Upper lobe of right lung (tissue), 1 donor: Measurements from ENCODE around the gene CLTA. TPM values are rescaled to one million over a fixed set of nuclear protein-coding genes. Genes with fewer than 3 reads are reported as not detected.

ENCODE experiments used
- ATAC-seq: fragments of 200-7000 bp; cut with Tn5 transposase; one replicate; pipeline ENCODE4 v1.9.1; 2020; ENCODE audit warnings: mild to moderate bottlenecking, moderate library complexity
- DNase-seq: peaks from one replicate; pipeline ENCODE4 v3.0.0-alpha.2; 2020
- H3K27ac ChIP-seq: fragments of 200-600 bp; one replicate; pipeline ENCODE4 v1.8.0; 2022
- H3K27me3 ChIP-seq: fragments of 200-600 bp; one replicate; pipeline ENCODE4 v1.8.0; 2022; ENCODE audit warnings: mild to moderate bottlenecking
- H3K36me3 ChIP-seq: fragments of 200-600 bp; one replicate; pipeline ENCODE4 v1.8.0; 2022
- H3K4me1 ChIP-seq: fragments of 200-600 bp; one replicate; pipeline ENCODE4 v1.8.0; 2022
- H3K4me3 ChIP-seq: fragments of 200-600 bp; one replicate; pipeline ENCODE4 v1.8.0; 2022; ENCODE audit warnings: mild to moderate bottlenecking
- H3K9me3 ChIP-seq: fragments of 200-600 bp; one replicate; pipeline ENCODE4 v1.8.0; 2022
- CTCF ChIP-seq: fragments of 200-600 bp; IDR thresholded peaks from one replicate; pipeline ENCODE4 v1.8.0; 2022; ENCODE audit warnings: antibody characterized with exemption
- intact Hi-C: fragments of 100-400 bp; cut with DNase I; formaldehyde crosslinking; loops from one replicate; pipeline ENCODE4 v1.11.0; 2022
- total RNA-seq: library from RNA; stranded (reverse); fragmentation: NEBNext Ultra II Directional; extraction: Animal tissue kit (Norgen Biotek cat#: 25700); gene quantifications from one replicate; pipeline ENCODE4 v1.2.1, GENCODE V29; 2021
- donor health status: DM: no; HTN: yes; CAD: no; lungs with severe emphysema.

CLTA gene
- total RNA-seq, 1 donor from 2014 or later, result 163 TPM

GRCh38 chr9:36214571-36214970 is 23.9 kb downstream of the CLTA start:
- Histone ChIP-seq H3K36me3 (peaks cover 83% of the 10 kb centered on the region), H3K4me1 (peaks cover 15% of the 10 kb centered on the region), H3K4me3 (no peak overlapping the region), H3K27me3 (no peaks in the 10 kb centered on the region), H3K9me3 (no peaks in the 10 kb centered on the region), H3K27ac (no peak overlapping the region)
- intact Hi-C loops, result no loop called here
- DNase-seq (no peak), ATAC-seq (no peak)
- no peak for TF ChIP-seq CTCF

GRCh38 chr9:36217256-36217968 is 26.7 kb downstream of the CLTA start:
- Histone ChIP-seq H3K27ac (no peak overlapping the region), H3K4me3 (no peak overlapping the region), H3K4me1 (no peaks in the 10 kb centered on the region), H3K27me3 (no peaks in the 10 kb centered on the region), H3K36me3 (peaks cover 80% of the 10 kb centered on the region), H3K9me3 (no peaks in the 10 kb centered on the region)
- intact Hi-C loops, result no loop called here
- TF ChIP-seq CTCF, result no peak
- ATAC-seq (no peak), DNase-seq (no peak)

GRCh38 chr9:36218011-36218410 is 27.3 kb downstream of the CLTA start:
- no peaks in the 10 kb centered on the region for H3K27me3 ChIP-seq
- H3K4me3 ChIP-seq, result no peak overlapping the region
- intact Hi-C loops, result no loop called here
- no peaks in the 10 kb centered on the region for H3K9me3 ChIP-seq
- H3K36me3 ChIP-seq, result peaks cover 80% of the 10 kb centered on the region
- no peaks in the 10 kb centered on the region for H3K4me1 ChIP-seq
- no peak for TF ChIP-seq CTCF
- no peak overlapping the region for H3K27ac ChIP-seq
- DNase-seq, result no peak
- ATAC-seq, result no peak

GRCh38 chr9:36218411-36218901 is 27.7 kb downstream of the CLTA start:
- TF ChIP-seq CTCF, result no peak
- no peak overlapping the region for H3K27ac ChIP-seq
- DNase-seq (no peak), ATAC-seq (peak; percentile 53)
- no peaks in the 10 kb centered on the region for H3K9me3 ChIP-seq
- H3K27me3 ChIP-seq, result no peaks in the 10 kb centered on the region
- no peak overlapping the region for H3K4me3 ChIP-seq
- H3K36me3 ChIP-seq, result peaks cover 80% of the 10 kb centered on the region
- intact Hi-C loops, result no loop called here
- no peaks in the 10 kb centered on the region for H3K4me1 ChIP-seq

GRCh38 chr9:36221667-36222066 is 30.9 kb downstream of the CLTA start:
- no peaks in the 10 kb centered on the region for H3K9me3 ChIP-seq

More at GRCh38 chr9:36221667-36222066, 30.9 kb downstream of the CLTA start:
- H3K4me1 ChIP-seq, result no peaks in the 10 kb centered on the region
- TF ChIP-seq CTCF, result no peak
- no peak overlapping the region for H3K27ac ChIP-seq
- ATAC-seq (no peak), DNase-seq (no peak)
- peaks cover 92% of the 10 kb centered on the region for H3K36me3 ChIP-seq
- H3K27me3 ChIP-seq, result no peaks in the 10 kb centered on the region
- H3K4me3 ChIP-seq, result no peak overlapping the region
- intact Hi-C loops, result no loop called here
